Karpas-422 (cell line): Measurements from ENCODE around the gene CENPT. TPM values are rescaled to one million over a fixed set of nuclear protein-coding genes. Genes with fewer than 3 reads are reported as not detected.

ENCODE experiments used
- DNase-seq: peaks from one replicate; pipeline ENCODE4 v3.0.0-alpha.2; 2015
- H2AFZ ChIP-seq: fragments of 200-600 bp; sonication (generic); 2 replicates; pipeline ENCODE4 v1.6.1; 2014; ENCODE audit warnings: antibody characterized with exemption, low read length, mixed read lengths
- H3K27ac ChIP-seq: fragments of 200-600 bp; sonication (generic); 2 replicates; pipeline ENCODE4 v1.5.1; 2014; ENCODE audit warnings: mild to moderate bottlenecking, low read length, moderate library complexity
- H3K27me3 ChIP-seq: fragments of 200-600 bp; sonication (generic); 2 replicates; pipeline ENCODE4 v1.6.1; 2014; ENCODE audit warnings: low read length, mixed read lengths
- H3K36me3 ChIP-seq: fragments of 200-600 bp; sonication (generic); 2 replicates; pipeline ENCODE4 v1.6.1; 2014; ENCODE audit warnings: low read length, mixed read lengths; ENCODE audit not compliant: insufficient read depth
- H3K4me1 ChIP-seq: fragments of 200-600 bp; sonication (generic); 2 replicates; pipeline ENCODE4 v1.6.1; 2014; ENCODE audit warnings: mild to moderate bottlenecking, low read length, mixed read lengths
- H3K4me2 ChIP-seq: fragments of 200-600 bp; sonication (generic); 2 replicates; pipeline ENCODE4 v1.6.1; 2014; ENCODE audit warnings: low read length, low read depth, mild to moderate bottlenecking; ENCODE audit not compliant: poor library complexity, severe bottlenecking
- H3K4me3 ChIP-seq: fragments of 200-600 bp; sonication (generic); 2 replicates; pipeline ENCODE4 v1.5.1; 2014; ENCODE audit warnings: mild to moderate bottlenecking, antibody characterized with exemption, low read length, mixed read lengths
- H3K79me2 ChIP-seq: fragments of 200-600 bp; sonication (generic); 2 replicates; pipeline ENCODE4 v1.6.1; 2014; ENCODE audit warnings: mild to moderate bottlenecking, low read length, mixed read lengths
- H3K9ac ChIP-seq: fragments of 200-600 bp; sonication (generic); 2 replicates; pipeline ENCODE4 v1.6.0; 2014; ENCODE audit warnings: low read length
- H3K9me2 ChIP-seq: fragments of 200-600 bp; sonication (generic), shearing (Covaris generic); replicated peaks from 2 replicates; pipeline ENCODE4 v1.6.0; 2014; ENCODE audit warnings: mild to moderate bottlenecking, low read length, moderate library complexity; ENCODE audit not compliant: insufficient read depth
- H3K9me3 ChIP-seq: fragments of 300-700, 200-600 bp; sonication (generic); 2 replicates; pipeline ENCODE4 v1.6.1; 2014; ENCODE audit warnings: low read length, mixed read lengths
- H4K20me1 ChIP-seq: fragments of 200-600 bp; sonication (generic); 2 replicates; pipeline ENCODE4 v1.6.1; 2014; ENCODE audit warnings: mild to moderate bottlenecking, antibody characterized with exemption, low read length, low read depth; ENCODE audit not compliant: insufficient read depth
- total RNA-seq: library from RNA; depleted of rRNA; stranded (reverse); fragments of >200 nt; shearing (Covaris generic); gene quantifications from 2 replicates; pipeline ENCODE4 v1.2.3, GENCODE V29; 2014; ENCODE audit warnings: low replicate concordance; rRNA removed

The CENPT gene, protein sequence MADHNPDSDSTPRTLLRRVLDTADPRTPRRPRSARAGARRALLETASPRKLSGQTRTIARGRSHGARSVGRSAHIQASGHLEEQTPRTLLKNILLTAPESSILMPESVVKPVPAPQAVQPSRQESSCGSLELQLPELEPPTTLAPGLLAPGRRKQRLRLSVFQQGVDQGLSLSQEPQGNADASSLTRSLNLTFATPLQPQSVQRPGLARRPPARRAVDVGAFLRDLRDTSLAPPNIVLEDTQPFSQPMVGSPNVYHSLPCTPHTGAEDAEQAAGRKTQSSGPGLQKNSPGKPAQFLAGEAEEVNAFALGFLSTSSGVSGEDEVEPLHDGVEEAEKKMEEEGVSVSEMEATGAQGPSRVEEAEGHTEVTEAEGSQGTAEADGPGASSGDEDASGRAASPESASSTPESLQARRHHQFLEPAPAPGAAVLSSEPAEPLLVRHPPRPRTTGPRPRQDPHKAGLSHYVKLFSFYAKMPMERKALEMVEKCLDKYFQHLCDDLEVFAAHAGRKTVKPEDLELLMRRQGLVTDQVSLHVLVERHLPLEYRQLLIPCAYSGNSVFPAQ
- total RNA-seq: 22.0 and 36.0 TPM in 2 replicates

DNA sequence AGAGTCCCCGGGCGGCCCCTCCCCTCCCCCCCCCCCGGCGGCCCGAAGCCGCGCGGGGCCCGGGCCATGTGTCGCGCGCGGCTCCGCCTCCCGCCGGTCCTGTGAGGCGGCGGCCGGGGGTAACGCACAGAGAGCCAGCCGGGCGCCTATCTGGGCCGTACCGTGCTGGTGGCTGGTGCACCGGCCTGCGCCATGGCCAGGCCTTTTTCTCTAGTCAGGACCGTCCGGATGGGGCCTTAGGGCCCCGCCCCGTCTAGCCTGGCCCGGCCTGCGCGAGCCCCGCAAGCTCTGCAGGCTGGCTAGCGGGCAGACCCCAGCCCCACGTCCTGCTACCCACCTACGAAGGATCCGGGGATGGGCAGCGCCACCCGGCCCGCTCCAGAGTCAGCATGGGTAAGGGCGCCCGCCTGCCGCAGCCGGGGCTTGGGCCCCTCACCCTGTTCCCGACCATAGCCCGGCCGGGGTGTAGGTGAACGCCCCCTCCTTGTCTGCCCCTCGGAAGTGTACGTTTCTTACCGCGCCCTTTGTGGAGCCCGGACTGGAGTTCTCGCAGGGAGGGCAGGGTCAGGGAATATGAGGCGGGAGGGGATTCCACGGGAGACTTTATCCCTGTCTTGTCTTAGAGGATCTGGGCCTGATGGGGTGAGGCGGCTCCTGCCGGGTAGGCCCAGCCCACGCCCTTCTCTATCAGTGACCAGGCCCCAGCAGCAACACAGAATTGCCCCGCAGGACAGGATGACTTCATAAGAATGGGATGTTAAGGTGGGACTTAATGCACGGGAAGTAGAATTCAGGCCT, at the start of gene CENPT:
CENPT (minus strand) TSS at position 630 of the 798 bp plus-strand sequence. CDS start 13,834 bp downstream, outside the sequence.
- H3K9ac ChIP-seq: peak within 1 kb of the TSS; percentile 98
- H3K4me1 ChIP-seq: peaks cover 38% of the 10 kb centered on the region
- no peaks in the 10 kb centered on the region for H3K9me3 ChIP-seq
- DNase-seq: peak; percentile 62
- peaks cover 8% of the 10 kb centered on the region; the same call in 1 of the 2 replicates for H3K36me3 ChIP-seq
- peaks cover 21% of the 10 kb centered on the region; the same call in 1 of the 2 replicates for H4K20me1 ChIP-seq
- H2AFZ ChIP-seq: peak within 1 kb of the TSS; percentile 26; the same call in 1 of the 2 replicates
- peak within 1 kb of the TSS; percentile 92 for H3K4me2 ChIP-seq
- peak within 1 kb of the TSS; percentile 100 for H3K4me3 ChIP-seq
- H3K9me2 ChIP-seq: no peaks in the 10 kb centered on the region
- peaks cover 89% of the 10 kb centered on the region for H3K79me2 ChIP-seq
- H3K27me3 ChIP-seq: no peaks in the 10 kb centered on the region
- peak within 1 kb of the TSS; percentile 86 for H3K27ac ChIP-seq

DNA sequence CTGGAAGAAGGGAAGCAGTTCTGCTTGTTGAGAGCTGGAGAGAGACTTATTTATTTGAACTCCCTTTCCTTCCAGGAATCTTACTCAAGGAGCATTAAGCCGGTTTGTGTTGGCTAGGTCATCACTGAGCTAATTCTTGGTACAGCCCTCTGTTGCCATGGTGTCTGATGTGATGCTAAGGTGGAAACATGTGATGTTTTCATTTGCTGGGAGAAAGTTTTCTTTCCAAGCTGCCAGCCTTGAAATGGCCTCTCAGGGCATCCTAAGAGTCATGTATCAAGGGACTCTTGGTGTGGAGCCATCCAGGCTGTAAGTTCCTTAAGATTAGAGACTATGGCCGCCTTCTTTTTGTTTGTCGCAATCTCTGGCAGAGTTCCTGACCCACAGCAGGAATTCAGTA, 49.7 kb upstream of the CENPT start:
- Histone ChIP-seq H3K27ac (no peak overlapping the region), H4K20me1 (no peaks in the 10 kb centered on the region), H3K4me2 (no peak overlapping the region), H3K9ac (no peak overlapping the region), H3K27me3 (no peaks in the 10 kb centered on the region), H3K36me3 (no peaks in the 10 kb centered on the region), H3K4me1 (peaks cover 15% of the 10 kb centered on the region), H3K9me3 (no peaks in the 10 kb centered on the region), H3K4me3 (no peak overlapping the region), H3K9me2 (no peaks in the 10 kb centered on the region), H2AFZ (no peak overlapping the region), H3K79me2 (peaks cover 73% of the 10 kb centered on the region)
- no peak for DNase-seq

DNA sequence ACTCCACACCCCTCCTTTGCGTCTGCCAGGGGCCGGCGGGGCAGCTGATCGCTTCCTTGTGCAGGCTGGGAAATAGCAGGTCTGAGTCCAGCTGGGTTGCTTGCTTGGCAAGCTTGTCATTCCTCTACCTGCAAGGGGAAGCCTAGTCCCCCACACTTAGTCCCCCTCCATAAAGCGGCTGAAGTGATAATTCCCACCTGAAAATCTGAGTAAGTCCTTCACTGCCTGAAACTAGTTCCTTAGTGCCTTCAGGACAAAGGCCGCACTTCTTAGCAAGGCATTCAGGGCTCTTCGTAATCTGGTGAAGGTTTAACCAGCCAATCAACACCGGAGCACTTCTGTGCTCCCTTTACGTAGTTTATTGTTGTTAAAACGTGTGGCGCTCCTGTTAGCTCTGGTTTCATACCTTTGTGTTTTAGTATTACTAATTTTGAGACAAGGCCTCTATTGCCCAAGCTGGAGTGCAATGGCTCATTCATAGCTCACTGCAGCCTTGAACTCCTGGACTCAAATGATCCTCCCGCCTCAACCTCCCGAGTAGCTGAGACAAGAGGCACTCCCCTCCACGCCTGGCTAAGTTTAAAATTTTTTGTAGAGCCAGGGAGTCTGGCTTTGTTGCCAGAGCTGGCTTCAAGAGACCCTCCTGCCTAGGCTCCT, 46.4 kb upstream of the CENPT start:
- no peaks in the 10 kb centered on the region for H3K27me3 ChIP-seq
- H3K36me3 ChIP-seq: no peaks in the 10 kb centered on the region
- H3K27ac ChIP-seq: peak overlapping the region; percentile 38; the same call in 1 of the 2 replicates
- peak; percentile 62 for DNase-seq
- no peaks in the 10 kb centered on the region for H3K9me2 ChIP-seq
- no peaks in the 10 kb centered on the region for H3K9me3 ChIP-seq
- peaks cover 54% of the 10 kb centered on the region for H3K79me2 ChIP-seq
- H3K4me2 ChIP-seq: peak overlapping the region; percentile 86
- no peaks in the 10 kb centered on the region for H4K20me1 ChIP-seq
- H3K4me1 ChIP-seq: peaks cover 17% of the 10 kb centered on the region
- H3K4me3 ChIP-seq: peak overlapping the region; percentile 93
- no peak overlapping the region for H2AFZ ChIP-seq
- peak overlapping the region; percentile 89 for H3K9ac ChIP-seq

DNA sequence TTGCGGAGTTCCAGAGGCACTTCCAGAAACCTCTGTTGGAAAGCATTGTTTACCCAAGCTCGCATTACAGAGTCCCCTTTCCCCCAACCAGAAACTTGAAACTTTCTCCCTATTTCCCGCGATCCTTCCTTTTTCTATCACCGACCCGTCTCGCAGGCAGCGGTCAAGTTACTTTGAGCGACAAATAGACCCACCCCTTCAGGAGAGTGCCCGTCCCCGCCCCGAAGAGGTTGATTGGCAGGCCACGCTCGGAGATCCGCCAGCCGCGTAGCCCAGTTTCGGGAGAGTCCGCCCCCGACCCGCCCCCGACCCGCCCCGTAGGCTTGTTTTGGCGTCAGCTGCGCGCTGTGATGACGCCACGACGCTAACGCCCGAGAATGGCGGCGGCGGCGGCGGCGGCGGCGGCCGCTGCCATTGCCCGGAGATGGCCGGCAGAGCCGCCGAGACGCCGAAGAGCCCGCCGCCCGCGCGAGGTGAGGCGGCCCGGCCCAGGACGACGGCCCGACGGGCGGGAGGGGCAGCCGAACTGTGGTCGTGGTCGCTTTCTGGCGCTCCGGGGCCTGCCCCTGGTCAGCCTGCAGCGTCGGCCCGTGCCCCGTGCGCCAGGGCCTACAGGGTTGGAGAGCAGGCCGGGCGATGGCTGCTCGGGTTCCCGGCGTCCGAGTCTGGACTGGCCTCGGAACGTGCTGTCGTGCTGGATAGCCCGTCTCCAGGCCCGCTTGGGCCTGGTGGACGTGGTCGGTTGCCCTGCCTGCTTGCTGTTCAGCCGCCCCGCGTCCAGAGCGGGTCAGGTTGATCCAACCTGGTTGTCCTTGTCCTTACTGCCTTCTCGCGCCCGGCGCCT, 45.6 kb upstream of the CENPT start, which contains the start of gene PSKH1:
PSKH1 (plus strand) TSS at position 356 of the 844 bp plus-strand sequence. CDS start 15,496 bp downstream, outside the sequence.
- peak; percentile 98 for DNase-seq
- peaks cover 17% of the 10 kb centered on the region for H3K4me1 ChIP-seq
- no peaks in the 10 kb centered on the region for H3K9me3 ChIP-seq
- H3K79me2 ChIP-seq: peaks cover 48% of the 10 kb centered on the region
- no peaks in the 10 kb centered on the region for H3K27me3 ChIP-seq
- H2AFZ ChIP-seq: 0 out of 2 replicates have a peak within 1 kb of the TSS, but pooled peaks have one; percentile 1
- peak within 1 kb of the TSS; percentile 61 for H3K27ac ChIP-seq
- H3K36me3 ChIP-seq: no peaks in the 10 kb centered on the region
- no peaks in the 10 kb centered on the region for H3K9me2 ChIP-seq
- peak within 1 kb of the TSS; percentile 86 for H3K4me2 ChIP-seq
- H3K4me3 ChIP-seq: peak within 1 kb of the TSS; percentile 93
- H3K9ac ChIP-seq: peak within 1 kb of the TSS; percentile 89
- no peaks in the 10 kb centered on the region for H4K20me1 ChIP-seq

DNA sequence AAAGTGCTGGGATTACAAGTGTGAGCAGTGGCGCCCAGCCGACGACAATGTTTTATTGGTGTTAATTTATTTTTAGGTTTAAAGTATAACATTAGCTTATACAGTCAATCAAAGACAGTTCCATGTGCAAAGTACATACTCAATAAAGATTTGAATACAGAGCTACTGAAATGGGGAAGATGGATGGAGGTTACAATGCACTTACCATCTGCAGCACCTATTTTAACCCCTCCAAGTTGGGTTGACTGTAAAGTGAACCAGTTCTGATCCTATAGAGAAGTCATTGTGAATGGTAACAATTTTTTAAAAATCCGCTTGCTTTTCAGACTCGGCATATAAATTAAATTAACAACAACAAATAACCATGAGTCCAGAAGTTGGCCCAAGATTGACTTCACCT, 44.9 kb upstream of the CENPT start:
- H3K79me2 ChIP-seq: peaks cover 42% of the 10 kb centered on the region

DNA sequence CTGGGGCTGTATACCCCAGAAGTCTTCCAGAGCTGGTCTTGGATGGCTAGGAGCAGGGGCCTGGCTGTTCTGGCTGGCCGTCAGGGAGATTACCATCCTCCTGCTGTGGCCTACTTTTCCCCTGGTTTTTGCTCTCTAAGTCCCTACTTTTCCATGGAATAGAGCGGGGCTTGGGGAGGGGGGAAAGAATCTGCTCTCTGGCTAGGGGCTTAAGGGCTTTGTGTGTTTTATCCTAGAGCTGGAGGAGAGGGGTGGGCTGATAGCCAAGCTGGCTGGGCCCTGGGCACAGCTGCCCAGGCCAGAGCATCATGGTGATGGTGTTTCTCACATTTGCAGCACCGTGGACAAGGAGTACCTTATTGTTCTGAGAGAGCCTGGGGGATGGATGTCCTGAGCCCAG, 40.8 kb upstream of the CENPT start:
- H3K79me2 ChIP-seq: peaks cover 2% of the 10 kb centered on the region
- DNase-seq: no peak
- no peaks in the 10 kb centered on the region for H3K9me2 ChIP-seq
- no peak overlapping the region for H3K27ac ChIP-seq
- H2AFZ ChIP-seq: no peak overlapping the region
- H3K4me2 ChIP-seq: no peak overlapping the region
- H3K4me1 ChIP-seq: peaks cover 7% of the 10 kb centered on the region
- H3K9ac ChIP-seq: no peak overlapping the region
- no peaks in the 10 kb centered on the region; the same call in 1 of the 2 replicates for H3K36me3 ChIP-seq
- H3K9me3 ChIP-seq: no peaks in the 10 kb centered on the region
- no peaks in the 10 kb centered on the region for H3K27me3 ChIP-seq
- H3K4me3 ChIP-seq: no peak overlapping the region
- 0 out of 2 replicates have a peak, but pooled peaks cover 1% of the 10 kb centered on the region for H4K20me1 ChIP-seq

More for the DNA sequence above, 44.9 kb upstream of the CENPT start:
- H3K4me1 ChIP-seq: peaks cover 17% of the 10 kb centered on the region
- 0 out of 2 replicates have a peak overlapping the region, but pooled peaks have one; percentile 1 for H2AFZ ChIP-seq
- peak; percentile 57 for DNase-seq
- no peaks in the 10 kb centered on the region for H3K36me3 ChIP-seq
- no peaks in the 10 kb centered on the region for H3K27me3 ChIP-seq
- peak overlapping the region; percentile 61 for H3K27ac ChIP-seq
- H3K9me3 ChIP-seq: no peaks in the 10 kb centered on the region
- peak overlapping the region; percentile 62 for H3K4me3 ChIP-seq
- peak overlapping the region; percentile 79 for H3K4me2 ChIP-seq
- H4K20me1 ChIP-seq: no peaks in the 10 kb centered on the region
- H3K9ac ChIP-seq: peak overlapping the region; percentile 62
- no peaks in the 10 kb centered on the region for H3K9me2 ChIP-seq

DNA sequence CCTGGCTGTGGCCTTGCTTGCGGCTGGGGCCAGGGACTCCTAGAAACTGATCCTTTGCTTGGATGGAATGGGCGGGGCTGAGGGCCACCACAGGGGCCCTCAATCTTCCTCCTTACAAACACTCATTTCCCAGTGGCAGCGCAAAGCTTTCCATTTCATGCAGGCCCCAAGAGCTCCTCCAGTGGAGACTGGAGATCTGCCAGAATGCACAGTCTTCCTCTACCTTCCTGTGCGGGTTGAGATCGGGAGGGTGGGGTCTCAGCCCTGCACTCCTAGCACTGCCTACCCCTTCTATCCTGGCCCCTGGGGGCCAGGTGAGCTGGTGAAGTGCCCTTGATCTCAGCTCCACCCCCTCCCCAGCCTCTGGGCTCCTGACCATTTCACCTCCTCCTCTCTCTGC, 38.9 kb upstream of the CENPT start:
- Histone ChIP-seq H3K9me2 (no peaks in the 10 kb centered on the region), H3K36me3 (peaks cover 2% of the 10 kb centered on the region; the same call in 1 of the 2 replicates), H3K9me3 (no peaks in the 10 kb centered on the region), H3K4me2 (no peak overlapping the region), H3K27ac (no peak overlapping the region), H3K9ac (no peak overlapping the region), H3K4me1 (no peaks in the 10 kb centered on the region), H3K27me3 (no peaks in the 10 kb centered on the region), H3K79me2 (no peaks in the 10 kb centered on the region), H4K20me1 (0 out of 2 replicates have a peak, but pooled peaks cover 4% of the 10 kb centered on the region), H3K4me3 (no peak overlapping the region), H2AFZ (no peak overlapping the region)
- no peak for DNase-seq
